HL-60 (cell line): ENCODE data around the gene ZBTB47.

Experiments
- DNase-seq, 2 experiments: peaks; one replicate each; pipeline ENCODE4 v3.0.0-alpha.2; 2010 to 2020; ENCODE audit warnings: low read depth in 1 of 2, low spot score in 1 of 2
- H3K27ac ChIP-seq: fragments of 250-450 bp; sonication (Bioruptor Pico); replicated peaks from 2 replicates; pipeline ENCODE4 v1.5.1; 2020; ENCODE audit warnings: mild to moderate bottlenecking, moderate library complexity
- H3K27me3 ChIP-seq: fragments of 250-450 bp; sonication (Bioruptor Pico); 2 replicates; pipeline ENCODE4 v1.5.1; 2021; ENCODE audit warnings: mild to moderate bottlenecking, moderate library complexity; ENCODE audit not compliant: insufficient read depth, poor library complexity, severe bottlenecking
- H3K4me3 ChIP-seq: replicated peaks from 2 replicates; pipeline ENCODE4 v1.5.1; 2011; ENCODE audit warnings: mild to moderate bottlenecking, control low read depth, low read length; ENCODE audit not compliant: insufficient read depth
- GABPA ChIP-seq: IDR thresholded peaks from 2 replicates; pipeline ENCODE4 v1.6.1; 2012; ENCODE audit warnings: low read depth
- POLR2AphosphoS5 ChIP-seq: IDR thresholded peaks from 2 replicates; pipeline ENCODE4 v1.6.1; 2012; ENCODE audit warnings: low read depth
- SPI1 ChIP-seq: IDR thresholded peaks from 2 replicates; pipeline ENCODE4 v1.6.1; 2012; ENCODE audit warnings: low read depth, mild to moderate bottlenecking, borderline replicate concordance
- TF ChIP-seq, protein P1 (sequence below): IDR thresholded peaks from 2 replicates; pipeline ENCODE4 v1.6.1; 2012; ENCODE audit warnings: low read depth; ENCODE audit not compliant: insufficient replicate concordance
- TF ChIP-seq, protein P2 (sequence below): IDR thresholded peaks from one replicate; pipeline ENCODE4 v1.5.1; 2011; ENCODE audit warnings: low read length, control low read depth, inconsistent platforms; ENCODE audit not compliant: insufficient read depth

ZBTB47 gene

DNA sequence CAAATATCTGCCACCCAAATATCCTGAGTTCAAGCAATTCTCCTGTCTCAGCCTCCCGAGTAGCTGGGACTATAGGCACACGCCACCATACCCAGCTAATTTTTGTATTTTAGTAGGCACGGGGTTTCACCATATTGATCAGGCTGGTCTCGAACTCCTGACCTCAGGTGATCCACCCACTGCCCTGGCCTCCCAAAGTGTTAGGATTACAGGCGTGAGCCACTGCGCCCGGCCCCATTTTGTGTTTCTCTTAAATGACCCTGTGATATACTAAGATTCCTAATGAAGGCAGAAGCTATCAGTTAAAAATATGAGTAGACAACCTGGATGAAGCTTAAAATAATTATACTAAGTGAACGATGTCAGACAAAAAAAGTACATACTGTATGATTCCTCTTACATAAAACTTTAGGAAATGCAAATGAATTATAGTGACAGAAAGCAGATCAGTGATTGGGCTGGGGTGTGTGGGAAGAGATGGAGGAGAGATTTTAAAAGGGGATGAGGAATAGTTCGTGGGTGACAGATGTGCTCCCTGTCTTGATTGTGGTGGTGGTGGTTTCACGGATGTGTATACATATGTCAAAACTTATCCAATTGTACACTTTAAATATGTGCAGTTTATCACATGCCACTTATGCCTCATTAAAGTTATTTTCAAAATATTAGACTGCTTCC is 28.0 kb downstream of the ZBTB47 start:
- Histone ChIP-seq H3K4me3 (no peak overlapping the region), H3K27me3 (no peaks in the 10 kb centered on the region), H3K27ac (no peak overlapping the region)
- TF ChIP-seq, protein P1, sequence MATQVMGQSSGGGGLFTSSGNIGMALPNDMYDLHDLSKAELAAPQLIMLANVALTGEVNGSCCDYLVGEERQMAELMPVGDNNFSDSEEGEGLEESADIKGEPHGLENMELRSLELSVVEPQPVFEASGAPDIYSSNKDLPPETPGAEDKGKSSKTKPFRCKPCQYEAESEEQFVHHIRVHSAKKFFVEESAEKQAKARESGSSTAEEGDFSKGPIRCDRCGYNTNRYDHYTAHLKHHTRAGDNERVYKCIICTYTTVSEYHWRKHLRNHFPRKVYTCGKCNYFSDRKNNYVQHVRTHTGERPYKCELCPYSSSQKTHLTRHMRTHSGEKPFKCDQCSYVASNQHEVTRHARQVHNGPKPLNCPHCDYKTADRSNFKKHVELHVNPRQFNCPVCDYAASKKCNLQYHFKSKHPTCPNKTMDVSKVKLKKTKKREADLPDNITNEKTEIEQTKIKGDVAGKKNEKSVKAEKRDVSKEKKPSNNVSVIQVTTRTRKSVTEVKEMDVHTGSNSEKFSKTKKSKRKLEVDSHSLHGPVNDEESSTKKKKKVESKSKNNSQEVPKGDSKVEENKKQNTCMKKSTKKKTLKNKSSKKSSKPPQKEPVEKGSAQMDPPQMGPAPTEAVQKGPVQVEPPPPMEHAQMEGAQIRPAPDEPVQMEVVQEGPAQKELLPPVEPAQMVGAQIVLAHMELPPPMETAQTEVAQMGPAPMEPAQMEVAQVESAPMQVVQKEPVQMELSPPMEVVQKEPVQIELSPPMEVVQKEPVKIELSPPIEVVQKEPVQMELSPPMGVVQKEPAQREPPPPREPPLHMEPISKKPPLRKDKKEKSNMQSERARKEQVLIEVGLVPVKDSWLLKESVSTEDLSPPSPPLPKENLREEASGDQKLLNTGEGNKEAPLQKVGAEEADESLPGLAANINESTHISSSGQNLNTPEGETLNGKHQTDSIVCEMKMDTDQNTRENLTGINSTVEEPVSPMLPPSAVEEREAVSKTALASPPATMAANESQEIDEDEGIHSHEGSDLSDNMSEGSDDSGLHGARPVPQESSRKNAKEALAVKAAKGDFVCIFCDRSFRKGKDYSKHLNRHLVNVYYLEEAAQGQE, result no peak
- TF ChIP-seq, protein P2, sequence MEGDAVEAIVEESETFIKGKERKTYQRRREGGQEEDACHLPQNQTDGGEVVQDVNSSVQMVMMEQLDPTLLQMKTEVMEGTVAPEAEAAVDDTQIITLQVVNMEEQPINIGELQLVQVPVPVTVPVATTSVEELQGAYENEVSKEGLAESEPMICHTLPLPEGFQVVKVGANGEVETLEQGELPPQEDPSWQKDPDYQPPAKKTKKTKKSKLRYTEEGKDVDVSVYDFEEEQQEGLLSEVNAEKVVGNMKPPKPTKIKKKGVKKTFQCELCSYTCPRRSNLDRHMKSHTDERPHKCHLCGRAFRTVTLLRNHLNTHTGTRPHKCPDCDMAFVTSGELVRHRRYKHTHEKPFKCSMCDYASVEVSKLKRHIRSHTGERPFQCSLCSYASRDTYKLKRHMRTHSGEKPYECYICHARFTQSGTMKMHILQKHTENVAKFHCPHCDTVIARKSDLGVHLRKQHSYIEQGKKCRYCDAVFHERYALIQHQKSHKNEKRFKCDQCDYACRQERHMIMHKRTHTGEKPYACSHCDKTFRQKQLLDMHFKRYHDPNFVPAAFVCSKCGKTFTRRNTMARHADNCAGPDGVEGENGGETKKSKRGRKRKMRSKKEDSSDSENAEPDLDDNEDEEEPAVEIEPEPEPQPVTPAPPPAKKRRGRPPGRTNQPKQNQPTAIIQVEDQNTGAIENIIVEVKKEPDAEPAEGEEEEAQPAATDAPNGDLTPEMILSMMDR, result no peak
- no peak for TF ChIP-seq GABPA
- no peak for TF ChIP-seq SPI1
- no peak for TF ChIP-seq POLR2AphosphoS5
- DNase-seq, result no peak

DNA sequence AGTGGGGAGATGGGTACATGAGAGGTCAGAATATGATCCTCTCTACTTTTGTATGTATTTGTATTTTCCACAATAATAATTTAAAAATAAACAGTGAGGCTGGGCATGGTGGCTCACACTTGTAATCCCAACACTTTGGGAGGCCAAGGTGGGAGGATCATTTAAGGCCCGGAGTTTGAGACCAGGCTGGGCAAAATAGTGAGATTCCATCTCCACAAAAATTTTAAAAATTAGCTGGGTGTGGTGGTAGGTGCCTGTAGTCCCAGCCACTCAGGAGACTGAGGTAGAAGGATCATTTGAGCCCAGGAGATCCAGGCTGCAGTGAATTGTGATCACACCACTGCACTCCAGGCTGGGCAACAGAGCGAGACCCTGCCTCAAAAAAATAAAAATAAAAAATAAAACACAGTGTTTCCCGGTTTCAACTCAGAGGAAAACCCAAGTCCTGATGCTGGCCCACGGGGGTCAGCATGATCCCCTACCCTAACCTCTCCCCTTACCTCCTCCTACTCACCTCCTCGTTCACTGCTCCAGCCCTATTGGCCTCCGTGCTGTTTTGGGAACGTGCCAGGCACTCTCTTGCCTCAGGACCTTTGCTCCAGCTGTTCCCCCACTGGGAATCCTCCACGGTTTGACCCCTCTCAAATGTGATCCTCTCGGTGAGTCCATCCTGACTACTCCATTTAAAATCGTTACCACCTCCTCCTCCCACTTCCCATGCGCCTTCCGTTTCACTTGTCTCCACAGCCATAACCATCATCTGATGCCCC is 29.0 kb downstream of the ZBTB47 start:
- Histone ChIP-seq H3K4me3 (no peak overlapping the region), H3K27ac (no peak overlapping the region), H3K27me3 (no peaks in the 10 kb centered on the region)
- DNase-seq, result no peak
- no peak for TF ChIP-seq POLR2AphosphoS5
- TF ChIP-seq, protein P2, result no peak
- no peak for TF ChIP-seq SPI1
- TF ChIP-seq, protein P1, result no peak
- no peak for TF ChIP-seq GABPA

DNA sequence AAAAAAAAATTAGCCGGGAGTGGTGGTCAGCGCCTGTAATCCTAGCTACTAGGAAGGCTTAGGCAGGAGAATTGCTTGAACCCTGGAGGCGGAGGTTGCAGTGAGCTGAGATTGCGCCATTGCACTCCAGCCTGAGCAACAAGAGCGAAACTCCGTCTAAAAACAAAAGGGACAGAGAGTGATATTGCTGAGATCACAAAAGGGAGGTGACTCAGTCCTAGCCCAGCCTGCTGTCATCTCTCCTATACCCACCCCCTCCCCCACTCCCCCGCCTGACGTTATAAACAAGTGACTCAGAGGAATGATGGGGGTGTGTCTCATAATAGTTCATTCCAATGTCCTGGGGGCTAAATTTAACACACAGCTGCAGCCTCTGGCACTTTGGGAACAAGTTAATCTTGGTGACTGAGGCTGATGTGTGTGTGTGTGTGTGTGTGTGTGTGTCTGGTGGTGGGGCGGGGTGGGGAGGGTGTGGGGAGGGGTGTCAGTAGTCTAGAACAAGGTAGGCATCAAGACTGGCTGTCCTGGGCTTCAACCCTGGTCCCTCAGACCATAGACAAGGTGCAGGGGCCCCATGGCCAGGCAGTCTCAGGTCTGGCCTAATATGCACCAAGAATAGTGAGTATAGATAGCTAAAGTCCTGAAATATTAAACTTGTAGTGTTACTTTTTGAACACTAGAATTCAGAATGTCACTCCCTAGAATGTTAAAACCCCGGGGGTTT is 30.5 kb downstream of the ZBTB47 start:
- H3K4me3 ChIP-seq, result no peak overlapping the region
- no peak for TF ChIP-seq GABPA
- TF ChIP-seq, protein P2, result no peak
- TF ChIP-seq, protein P1, result no peak
- TF ChIP-seq POLR2AphosphoS5, result no peak
- TF ChIP-seq SPI1, result no peak
- H3K27me3 ChIP-seq, result no peaks in the 10 kb centered on the region
- peak in 1 of 2 experiments; percentile 72 for DNase-seq
- no peak overlapping the region for H3K27ac ChIP-seq
